ENCODE data around the gene RIPOR3.
"Not testable (repeated sequence)": the region's sequence is repeated elsewhere in the genome, so short reads cannot be mapped to it uniquely, and the experiment has no call there.

Gene RIPOR3

GRCh38 chr20:50703651-50704438 lies 12.5 kb upstream of the RIPOR3 start:
- H3K9me3 ChIP-seq (ENCODE audit: control insufficient read depth, insufficient read depth, low read length); H3K27me3 ChIP-seq (ENCODE audit: control insufficient read depth, insufficient read depth, low read length); H3K4me1 ChIP-seq (ENCODE audit: control insufficient read depth, insufficient read depth, low read length); H3K36me3 ChIP-seq (ENCODE audit: control insufficient read depth, insufficient read depth, low read length); DNase-seq (ENCODE audit: low read depth, low spot score); H3K4me3 ChIP-seq (ENCODE audit: low read length); H3K27ac ChIP-seq (ENCODE audit: low read length): not testable (repeated sequence)
- WGBS (ENCODE audit: insufficient coverage, insufficient read length), result no CpG with 5 or more reads among the region's 9 CpGs

DNA sequence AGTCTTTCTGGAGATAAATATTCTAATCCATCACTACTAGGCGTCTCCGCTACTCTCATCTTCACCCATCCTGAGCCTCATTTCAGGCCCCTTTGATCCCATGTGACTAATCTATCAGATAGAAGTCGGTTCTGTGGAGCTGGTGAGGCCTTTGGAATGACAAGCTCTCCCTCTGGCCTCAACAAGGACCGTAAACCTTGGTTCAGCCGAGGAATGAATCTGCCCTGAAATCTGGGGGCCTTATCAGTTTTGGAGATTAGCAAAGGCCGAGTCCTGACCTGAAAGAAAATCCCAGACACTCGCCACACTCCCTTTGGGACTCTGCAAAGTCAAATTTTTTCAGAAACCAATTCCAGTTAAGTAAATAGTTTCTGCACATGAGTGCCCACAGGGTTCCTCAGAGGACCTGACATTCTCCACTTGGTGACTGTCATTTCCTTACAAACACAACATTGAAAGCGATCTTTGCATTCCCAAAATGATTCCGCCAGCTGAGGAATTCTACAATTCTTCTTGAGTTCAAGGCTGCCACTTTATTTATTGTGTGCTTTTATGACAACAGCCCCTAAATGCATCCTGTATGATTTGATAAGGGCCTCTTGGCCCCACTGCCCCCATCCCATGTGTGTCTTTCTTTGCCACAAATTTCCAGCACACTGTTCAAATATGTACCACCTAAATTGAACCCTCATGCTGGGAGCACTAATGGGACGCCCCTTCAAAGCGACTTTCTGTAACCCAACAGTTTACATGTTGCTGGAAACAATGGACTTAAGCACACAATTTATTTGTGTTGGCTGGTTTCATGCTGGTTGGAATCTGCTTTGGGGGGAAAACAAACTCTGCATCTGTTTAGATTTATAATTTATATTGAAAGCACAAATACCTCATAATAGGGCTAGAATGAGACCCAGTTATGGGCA lies 10.0 kb upstream of the RIPOR3 start:
- Histone ChIP-seq H3K27ac (ENCODE audit: low read length) (no peak overlapping the region), H3K9me3 (ENCODE audit: control insufficient read depth, insufficient read depth, low read length) (no peaks in the 10 kb centered on the region), H3K4me3 (ENCODE audit: low read length) (no peak overlapping the region), H3K4me1 (ENCODE audit: control insufficient read depth, insufficient read depth, low read length) (peaks cover 2% of the 10 kb centered on the region; the same call in 1 of the 2 replicates), H3K27me3 (ENCODE audit: control insufficient read depth, insufficient read depth, low read length) (no peaks in the 10 kb centered on the region), H3K36me3 (ENCODE audit: control insufficient read depth, insufficient read depth, low read length) (no peaks in the 10 kb centered on the region)
- no CpG with 5 or more reads among the region's 11 CpGs for WGBS (ENCODE audit: insufficient coverage, insufficient read length)
- no peak for DNase-seq (ENCODE audit: low read depth, low spot score)

- Histone ChIP-seq H3K27me3 (ENCODE audit: control insufficient read depth, insufficient read depth, low read length) (no peaks in the 10 kb centered on the region), H3K36me3 (ENCODE audit: control insufficient read depth, insufficient read depth, low read length) (no peaks in the 10 kb centered on the region), H3K27ac (ENCODE audit: low read length) (no peak overlapping the region), H3K9me3 (ENCODE audit: control insufficient read depth, insufficient read depth, low read length) (no peaks in the 10 kb centered on the region), H3K4me1 (ENCODE audit: control insufficient read depth, insufficient read depth, low read length) (peaks cover 1% of the 10 kb centered on the region; the same call in 1 of the 2 replicates), H3K4me3 (ENCODE audit: low read length) (no peak overlapping the region)
- no peak for DNase-seq (ENCODE audit: low read depth, low spot score)
- WGBS (ENCODE audit: insufficient coverage, insufficient read length), result no CpG with 5 or more reads among the region's 5 CpGs
These were observed 8.3 kb upstream of the RIPOR3 start for GRCh38 chr20:50699688-50700087.

- H3K4me1 ChIP-seq (ENCODE audit: control insufficient read depth, insufficient read depth, low read length); H3K36me3 ChIP-seq (ENCODE audit: control insufficient read depth, insufficient read depth, low read length); H3K27me3 ChIP-seq (ENCODE audit: control insufficient read depth, insufficient read depth, low read length); H3K4me3 ChIP-seq (ENCODE audit: low read length); DNase-seq (ENCODE audit: low read depth, low spot score); H3K27ac ChIP-seq (ENCODE audit: low read length); H3K9me3 ChIP-seq (ENCODE audit: control insufficient read depth, insufficient read depth, low read length): not testable (repeated sequence)
- no CpG with 5 or more reads among the region's 7 CpGs for WGBS (ENCODE audit: insufficient coverage, insufficient read length)
These were observed 6.9 kb upstream of the RIPOR3 start for GRCh38 chr20:50698255-50698654.

DNA sequence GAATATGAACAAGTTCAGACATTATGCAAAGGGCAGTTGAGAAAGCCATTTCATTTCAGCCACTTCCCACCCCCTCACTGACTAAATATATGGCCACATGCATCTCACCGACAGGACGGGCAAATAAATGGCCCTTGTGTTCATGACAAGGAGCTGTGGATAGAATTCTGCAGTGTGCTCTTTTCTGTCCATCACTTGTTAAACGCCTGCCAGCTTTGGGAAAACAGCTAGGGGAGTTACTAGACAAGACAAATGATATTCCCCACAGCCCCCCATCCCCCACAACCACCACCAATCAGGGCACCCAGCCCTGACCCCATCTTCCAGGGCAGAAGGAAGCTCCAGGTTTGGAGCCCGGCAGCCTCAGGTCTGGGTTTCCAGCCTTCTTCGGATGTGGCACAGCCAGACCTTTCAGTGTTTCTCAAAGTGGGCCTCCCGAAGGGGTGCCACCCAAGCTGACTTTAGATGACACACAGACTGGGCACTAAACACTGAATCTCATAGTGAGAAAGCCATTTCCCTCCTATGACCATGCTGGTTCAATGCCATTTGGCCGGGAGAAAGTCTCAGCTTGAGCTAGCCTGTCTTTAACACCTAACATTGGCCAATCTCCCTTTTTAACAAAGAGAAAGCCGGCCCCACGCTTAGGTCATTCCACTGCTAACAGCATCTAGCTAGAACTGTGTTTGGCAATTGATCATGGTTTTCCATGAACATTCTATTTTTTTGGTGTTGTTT lies 4.0 kb upstream of the RIPOR3 start:
- H3K4me1 ChIP-seq (ENCODE audit: control insufficient read depth, insufficient read depth, low read length), result peaks cover 4% of the 10 kb centered on the region
- H3K4me3 ChIP-seq (ENCODE audit: low read length), result no peak overlapping the region
- no peak for DNase-seq (ENCODE audit: low read depth, low spot score)
- H3K36me3 ChIP-seq (ENCODE audit: control insufficient read depth, insufficient read depth, low read length), result no peaks in the 10 kb centered on the region
- H3K27me3 ChIP-seq (ENCODE audit: control insufficient read depth, insufficient read depth, low read length), result no peaks in the 10 kb centered on the region
- no CpG with 5 or more reads among the region's 9 CpGs for WGBS (ENCODE audit: insufficient coverage, insufficient read length)
- no peaks in the 10 kb centered on the region for H3K9me3 ChIP-seq (ENCODE audit: control insufficient read depth, insufficient read depth, low read length)
- no peak overlapping the region for H3K27ac ChIP-seq (ENCODE audit: low read length)

DNA sequence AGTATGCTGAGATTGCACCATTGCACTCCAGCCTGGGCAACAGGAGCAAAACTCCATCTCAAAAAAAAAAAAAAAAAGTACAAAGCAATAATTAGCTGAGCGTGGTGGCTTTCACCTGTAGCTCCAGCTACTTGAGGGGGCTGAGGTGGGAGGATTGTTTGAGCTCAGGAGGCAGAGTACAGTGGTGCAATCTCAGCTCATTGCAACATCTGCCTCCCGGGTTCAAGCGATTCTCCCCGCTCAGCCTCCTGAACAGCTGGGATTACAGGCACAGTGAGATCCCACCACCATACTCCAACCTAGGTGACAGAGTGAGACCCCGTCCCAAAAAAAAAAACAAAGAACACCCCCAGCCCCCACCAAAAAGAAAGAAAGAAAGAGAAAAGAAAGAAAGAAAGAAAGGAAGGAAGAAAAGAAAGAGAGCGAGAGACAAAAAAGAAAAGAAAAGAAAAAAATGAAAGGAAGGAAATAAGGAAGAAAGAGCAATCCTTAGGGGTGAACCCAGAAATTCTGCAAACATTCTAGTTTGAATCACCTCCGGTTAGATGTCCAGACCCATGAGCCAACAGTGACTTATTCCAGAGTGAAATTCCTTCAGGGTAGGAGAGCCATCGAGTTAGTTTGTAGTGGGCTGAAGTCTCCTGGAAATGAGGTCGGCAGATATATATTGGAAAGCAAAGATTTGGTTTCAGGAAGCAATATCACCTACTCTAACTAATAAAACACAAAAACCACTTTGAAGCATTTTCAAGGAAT lies 3.2 kb upstream of the RIPOR3 start:
- DNase-seq (ENCODE audit: low read depth, low spot score), result no peak
- no peaks in the 10 kb centered on the region for H3K36me3 ChIP-seq (ENCODE audit: control insufficient read depth, insufficient read depth, low read length)
- H3K4me1 ChIP-seq (ENCODE audit: control insufficient read depth, insufficient read depth, low read length), result peaks cover 6% of the 10 kb centered on the region
- H3K4me3 ChIP-seq (ENCODE audit: low read length), result no peak overlapping the region
- H3K9me3 ChIP-seq (ENCODE audit: control insufficient read depth, insufficient read depth, low read length), result no peaks in the 10 kb centered on the region
- H3K27me3 ChIP-seq (ENCODE audit: control insufficient read depth, insufficient read depth, low read length), result no peaks in the 10 kb centered on the region
- no peak overlapping the region for H3K27ac ChIP-seq (ENCODE audit: low read length)
- no CpG with 5 or more reads among the region's 9 CpGs for WGBS (ENCODE audit: insufficient coverage, insufficient read length)

DNA sequence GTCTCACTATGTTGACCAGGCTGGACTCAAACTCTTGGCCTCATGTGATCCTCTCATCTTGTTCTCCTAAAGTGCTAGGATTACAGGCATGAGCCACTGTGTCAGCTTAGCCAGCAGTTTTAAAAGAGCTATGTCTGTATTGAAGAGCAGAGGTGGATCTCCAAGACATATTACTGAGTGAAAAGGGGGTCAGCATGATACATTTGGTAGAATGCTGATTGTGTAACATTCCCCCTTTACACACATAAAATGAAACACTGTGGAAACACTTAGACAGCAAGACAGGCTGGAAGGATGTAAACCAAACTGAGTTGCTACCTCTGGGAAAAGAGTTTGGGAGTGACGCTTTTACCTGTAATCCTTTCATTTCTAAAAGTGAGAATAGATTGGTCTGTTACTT lies 1.7 kb upstream of the RIPOR3 start:
- Histone ChIP-seq H3K27ac (ENCODE audit: low read length) (no peak overlapping the region), H3K27me3 (ENCODE audit: control insufficient read depth, insufficient read depth, low read length) (no peaks in the 10 kb centered on the region), H3K36me3 (ENCODE audit: control insufficient read depth, insufficient read depth, low read length) (no peaks in the 10 kb centered on the region), H3K9me3 (ENCODE audit: control insufficient read depth, insufficient read depth, low read length) (no peaks in the 10 kb centered on the region), H3K4me1 (ENCODE audit: control insufficient read depth, insufficient read depth, low read length) (peaks cover 6% of the 10 kb centered on the region), H3K4me3 (ENCODE audit: low read length) (no peak overlapping the region)
- no CpG with 5 or more reads among the region's 1 CpG for WGBS (ENCODE audit: insufficient coverage, insufficient read length)
- DNase-seq (ENCODE audit: low read depth, low spot score), result no peak

GRCh38 chr20:50692552-50692933 lies 1.2 kb upstream of the RIPOR3 start:
- no peak overlapping the region for H3K4me3 ChIP-seq (ENCODE audit: low read length)
- H3K9me3 ChIP-seq (ENCODE audit: control insufficient read depth, insufficient read depth, low read length), result no peaks in the 10 kb centered on the region
- no peak overlapping the region for H3K27ac ChIP-seq (ENCODE audit: low read length)
- H3K27me3 ChIP-seq (ENCODE audit: control insufficient read depth, insufficient read depth, low read length), result no peaks in the 10 kb centered on the region
- DNase-seq (ENCODE audit: low read depth, low spot score), result no peak
- no CpG with 5 or more reads among the region's 2 CpGs for WGBS (ENCODE audit: insufficient coverage, insufficient read length)
- peaks cover 6% of the 10 kb centered on the region for H3K4me1 ChIP-seq (ENCODE audit: control insufficient read depth, insufficient read depth, low read length)
- no peaks in the 10 kb centered on the region for H3K36me3 ChIP-seq (ENCODE audit: control insufficient read depth, insufficient read depth, low read length)

GRCh38 chr20:50691573-50692551 lies 520 bp upstream of the RIPOR3 start:
- H3K27ac ChIP-seq (ENCODE audit: low read length), result no peak overlapping the region
- WGBS (ENCODE audit: insufficient coverage, insufficient read length), result no CpG with 5 or more reads among the region's 23 CpGs
- H3K27me3 ChIP-seq (ENCODE audit: control insufficient read depth, insufficient read depth, low read length), result no peaks in the 10 kb centered on the region
- peak overlapping the region; percentile 28; the same call in 1 of the 2 replicates for H3K4me3 ChIP-seq (ENCODE audit: low read length)
- DNase-seq (ENCODE audit: low read depth, low spot score), result no peak
- no peaks in the 10 kb centered on the region for H3K9me3 ChIP-seq (ENCODE audit: control insufficient read depth, insufficient read depth, low read length)
- H3K4me1 ChIP-seq (ENCODE audit: control insufficient read depth, insufficient read depth, low read length), result peaks cover 6% of the 10 kb centered on the region
- no peaks in the 10 kb centered on the region for H3K36me3 ChIP-seq (ENCODE audit: control insufficient read depth, insufficient read depth, low read length)

Data from iPS DF 6.9 (cell line).